BLaER1 (cell line): ENCODE data around the gene CXCL6.

Experiments used
- H3K27ac ChIP-seq: shearing (Covaris generic); formaldehyde crosslinking; 2 replicates; pipeline ENCODE4 v1.8.1; 2022
- H3K27me3 ChIP-seq: shearing (Covaris generic); formaldehyde crosslinking; 2 replicates; pipeline ENCODE4 v1.8.1; 2022
- H3K36me3 ChIP-seq: shearing (Covaris generic); formaldehyde crosslinking; 2 replicates; pipeline ENCODE4 v1.8.1; 2022
- H3K4me1 ChIP-seq: shearing (Covaris generic); formaldehyde crosslinking; 2 replicates; pipeline ENCODE4 v1.8.1; 2022
- H3K4me2 ChIP-seq: shearing (Covaris generic); formaldehyde crosslinking; 2 replicates; pipeline ENCODE4 v1.8.1; 2022
- H3K4me3 ChIP-seq: shearing (Covaris generic); formaldehyde crosslinking; 2 replicates; pipeline ENCODE4 v1.8.1; 2022
- H3K9ac ChIP-seq: shearing (Covaris generic); formaldehyde crosslinking; 2 replicates; pipeline ENCODE4 v1.8.1; 2022
- H3K9me3 ChIP-seq: shearing (Covaris generic); formaldehyde crosslinking; 2 replicates; pipeline ENCODE4 v1.8.1; 2022
- H4K20me1 ChIP-seq: shearing (Covaris generic); formaldehyde crosslinking; 2 replicates; pipeline ENCODE4 v1.8.1; 2022
- Cebpa-rat ChIP-seq: shearing (Covaris generic); IDR thresholded peaks from 2 replicates; pipeline ENCODE4 v1.8.1; 2022

CXCL6 gene

GRCh38 chr4:73864961-73865360, 28.5 kb downstream of the CXCL6 start:
- no peak overlapping the region for H3K27ac ChIP-seq
- TF ChIP-seq Cebpa-rat: no peak
- H4K20me1 ChIP-seq: no peaks in the 10 kb centered on the region
- H3K9ac ChIP-seq: no peak overlapping the region
- no peaks in the 10 kb centered on the region for H3K36me3 ChIP-seq
- no peaks in the 10 kb centered on the region for H3K27me3 ChIP-seq
- H3K9me3 ChIP-seq: peaks cover 4% of the 10 kb centered on the region
- no peak overlapping the region for H3K4me2 ChIP-seq
- no peaks in the 10 kb centered on the region for H3K4me1 ChIP-seq
- H3K4me3 ChIP-seq: no peak overlapping the region

GRCh38 chr4:73865431-73866096, 29.1 kb downstream of the CXCL6 start:
- Histone ChIP-seq H3K4me2 (no peak overlapping the region), H3K27me3 (no peaks in the 10 kb centered on the region), H3K27ac (no peak overlapping the region), H3K9me3 (peaks cover 4% of the 10 kb centered on the region), H3K4me1 (no peaks in the 10 kb centered on the region), H3K9ac (no peak overlapping the region), H3K36me3 (no peaks in the 10 kb centered on the region), H3K4me3 (no peak overlapping the region), H4K20me1 (no peaks in the 10 kb centered on the region)
- TF ChIP-seq Cebpa-rat: no peak

GRCh38 chr4:73866246-73866645, 29.8 kb downstream of the CXCL6 start:
- H3K4me2 ChIP-seq: no peak overlapping the region
- peaks cover 4% of the 10 kb centered on the region for H3K9me3 ChIP-seq
- H3K36me3 ChIP-seq: no peaks in the 10 kb centered on the region
- no peak for TF ChIP-seq Cebpa-rat
- H4K20me1 ChIP-seq: no peaks in the 10 kb centered on the region
- no peaks in the 10 kb centered on the region for H3K4me1 ChIP-seq
- no peaks in the 10 kb centered on the region for H3K27me3 ChIP-seq
- no peak overlapping the region for H3K4me3 ChIP-seq
- no peak overlapping the region for H3K27ac ChIP-seq
- no peak overlapping the region for H3K9ac ChIP-seq

- Histone ChIP-seq H3K27ac (no peak overlapping the region), H3K36me3 (no peaks in the 10 kb centered on the region), H3K4me2 (no peak overlapping the region), H3K4me3 (no peak overlapping the region), H3K4me1 (no peaks in the 10 kb centered on the region), H4K20me1 (no peaks in the 10 kb centered on the region), H3K9me3 (peaks cover 4% of the 10 kb centered on the region), H3K27me3 (no peaks in the 10 kb centered on the region), H3K9ac (no peak overlapping the region)
- no peak for TF ChIP-seq Cebpa-rat
Observed at GRCh38 chr4:73867783-73868182, 31.3 kb downstream of the CXCL6 start.

GRCh38 chr4:73868206-73869129, 32.0 kb downstream of the CXCL6 start:
- TF ChIP-seq Cebpa-rat: no peak
- no peak overlapping the region for H3K4me3 ChIP-seq
- H3K36me3 ChIP-seq: no peaks in the 10 kb centered on the region
- H4K20me1 ChIP-seq: no peaks in the 10 kb centered on the region
- no peaks in the 10 kb centered on the region for H3K27me3 ChIP-seq
- H3K4me2 ChIP-seq: no peak overlapping the region
- H3K27ac ChIP-seq: no peak overlapping the region
- H3K9ac ChIP-seq: no peak overlapping the region
- peaks cover 4% of the 10 kb centered on the region for H3K9me3 ChIP-seq
- H3K4me1 ChIP-seq: no peaks in the 10 kb centered on the region

GRCh38 chr4:73869130-73870055, 32.9 kb downstream of the CXCL6 start, which contains the start of gene CXCL1:
TSS of gene CXCL1 (plus strand) at chr4:73869393. CDS start at chr4:73869471, 78 bp downstream.
- no peak within 1 kb of the TSS for H3K9ac ChIP-seq
- H4K20me1 ChIP-seq: no peaks in the 10 kb centered on the region
- H3K27ac ChIP-seq: no peak within 1 kb of the TSS
- H3K4me1 ChIP-seq: no peaks in the 10 kb centered on the region
- no peak within 1 kb of the TSS for H3K4me2 ChIP-seq
- H3K9me3 ChIP-seq: peaks cover 4% of the 10 kb centered on the region
- H3K36me3 ChIP-seq: no peaks in the 10 kb centered on the region
- no peak for TF ChIP-seq Cebpa-rat
- H3K27me3 ChIP-seq: no peaks in the 10 kb centered on the region
- H3K4me3 ChIP-seq: no peak within 1 kb of the TSS

- Histone ChIP-seq H3K36me3 (no peaks in the 10 kb centered on the region), H3K9me3 (peaks cover 4% of the 10 kb centered on the region), H3K9ac (no peak overlapping the region), H3K4me1 (no peaks in the 10 kb centered on the region), H3K4me2 (no peak overlapping the region), H4K20me1 (no peaks in the 10 kb centered on the region), H3K27ac (no peak overlapping the region), H3K4me3 (no peak overlapping the region), H3K27me3 (no peaks in the 10 kb centered on the region)
- TF ChIP-seq Cebpa-rat: no peak
Observed at GRCh38 chr4:73870260-73870659, 33.8 kb downstream of the CXCL6 start.

GRCh38 chr4:73870768-73871167, 34.3 kb downstream of the CXCL6 start:
- H3K9ac ChIP-seq: no peak overlapping the region
- no peaks in the 10 kb centered on the region for H4K20me1 ChIP-seq
- no peak overlapping the region for H3K27ac ChIP-seq
- no peaks in the 10 kb centered on the region for H3K4me1 ChIP-seq
- no peak overlapping the region for H3K4me3 ChIP-seq
- no peak for TF ChIP-seq Cebpa-rat
- no peak overlapping the region for H3K4me2 ChIP-seq
- no peaks in the 10 kb centered on the region for H3K36me3 ChIP-seq
- no peaks in the 10 kb centered on the region for H3K27me3 ChIP-seq
- peaks cover 4% of the 10 kb centered on the region for H3K9me3 ChIP-seq

GRCh38 chr4:73871511-73872310, 35.2 kb downstream of the CXCL6 start:
- no peaks in the 10 kb centered on the region for H3K36me3 ChIP-seq
- H3K27me3 ChIP-seq: no peaks in the 10 kb centered on the region

More at GRCh38 chr4:73871511-73872310, 35.2 kb downstream of the CXCL6 start:
- Histone ChIP-seq H3K27ac (no peak overlapping the region), H3K9ac (no peak overlapping the region), H3K4me2 (no peak overlapping the region), H3K4me3 (no peak overlapping the region), H3K9me3 (peaks cover 4% of the 10 kb centered on the region), H4K20me1 (no peaks in the 10 kb centered on the region), H3K4me1 (no peaks in the 10 kb centered on the region)
- TF ChIP-seq Cebpa-rat: no peak
